ENCODE measurements around the gene HASPIN.

- TF ChIP-seq CTCF (IDR thresholded peaks at IDR 0.05; ENCODE audit: borderline replicate concordance, extremely low read depth, low read length, poor library complexity, severe bottlenecking): no peak
- no peak for TF ChIP-seq EZH2 (IDR thresholded peaks at IDR 0.05; ENCODE audit: borderline replicate concordance, low read depth, low read length, severe bottlenecking)
Measured at GRCh38 chr17:3730881-3731429, 7.3 kb downstream of the HASPIN start.
